DOHH2 (cell line): ENCODE data around the gene CCDC8.
"Not testable (repeated sequence)": the region's sequence is repeated elsewhere in the genome, so short reads cannot be mapped to it uniquely, and the experiment has no call there.

ENCODE experiments used
- H3F3A ChIP-seq: fragments of 200-600 bp; sonication (generic), shearing (Covaris generic); 2 replicates; pipeline ENCODE4 v1.6.0; 2016; ENCODE audit warnings: antibody characterized with exemption, mild to moderate bottlenecking; ENCODE audit not compliant: control insufficient read depth, insufficient read depth
- H3K27ac ChIP-seq: fragments of 200-600 bp; sonication (generic); 2 replicates; pipeline ENCODE4 v1.5.1; 2014; ENCODE audit warnings: low read depth, mild to moderate bottlenecking, low read length, moderate library complexity
- H3K27me3 ChIP-seq: fragments of 200-600 bp; sonication (generic); 2 replicates; pipeline ENCODE4 v1.6.1; 2014; ENCODE audit warnings: mild to moderate bottlenecking, low read length, mixed read lengths; ENCODE audit not compliant: control insufficient read depth
- H3K36me3 ChIP-seq: fragments of 200-600 bp; sonication (generic); 2 replicates; pipeline ENCODE4 v1.6.1; 2014; ENCODE audit warnings: mild to moderate bottlenecking, low read length, moderate library complexity, mixed read lengths; ENCODE audit not compliant: control insufficient read depth
- H3K4me1 ChIP-seq: fragments of 200-600 bp; sonication (generic); 2 replicates; pipeline ENCODE4 v1.6.1; 2014; ENCODE audit warnings: mild to moderate bottlenecking, low read length, mixed read lengths; ENCODE audit not compliant: control insufficient read depth
- H3K4me2 ChIP-seq: fragments of 200-600 bp; sonication (generic); 2 replicates; pipeline ENCODE4 v1.6.0; 2014; ENCODE audit warnings: mild to moderate bottlenecking, low read length, moderate library complexity
- H3K4me3 ChIP-seq: fragments of 200-600 bp; sonication (generic); 2 replicates; pipeline ENCODE4 v1.5.1; 2014; ENCODE audit warnings: mild to moderate bottlenecking, low read length, mixed read lengths
- H3K79me2 ChIP-seq: fragments of 200-600 bp; sonication (generic); 2 replicates; pipeline ENCODE4 v1.6.1; 2014; ENCODE audit warnings: mild to moderate bottlenecking, low read length, mixed read lengths; ENCODE audit not compliant: control insufficient read depth
- H3K9me2 ChIP-seq: fragments of 200-600 bp; sonication (generic); replicated peaks from 2 replicates; pipeline ENCODE4 v1.6.1; 2014; ENCODE audit warnings: mild to moderate bottlenecking, low read length, mixed read lengths; ENCODE audit not compliant: control insufficient read depth
- H3K9me3 ChIP-seq: fragments of 200-600 bp; sonication (generic); 2 replicates; pipeline ENCODE4 v1.6.1; 2014; ENCODE audit warnings: antibody characterized with exemption, low read length, mixed read lengths; ENCODE audit not compliant: control insufficient read depth, insufficient read depth
- H4K20me1 ChIP-seq: fragments of 200-600 bp; sonication (generic); 2 replicates; pipeline ENCODE4 v1.6.0; 2014; ENCODE audit warnings: low read depth, mild to moderate bottlenecking, antibody characterized with exemption, low read length, moderate library complexity; ENCODE audit not compliant: control insufficient read depth, insufficient read depth
- EZH2phosphoT487 ChIP-seq: fragments of 200-600 bp; sonication (generic); IDR thresholded peaks from 2 replicates; pipeline ENCODE4 v1.6.1; 2017; ENCODE audit warnings: borderline replicate concordance, mild to moderate bottlenecking, antibody characterized with exemption, low read length, moderate library complexity, mixed read lengths
- TF ChIP-seq, protein P1 (sequence below): fragments of 200-600 bp; sonication (generic); IDR thresholded peaks from one replicate; pipeline ENCODE4 v1.5.1; 2014; ENCODE audit warnings: antibody characterized with exemption, mild to moderate bottlenecking, low read depth, low read length; ENCODE audit not compliant: poor library complexity, severe bottlenecking

The CCDC8 gene

DNA sequence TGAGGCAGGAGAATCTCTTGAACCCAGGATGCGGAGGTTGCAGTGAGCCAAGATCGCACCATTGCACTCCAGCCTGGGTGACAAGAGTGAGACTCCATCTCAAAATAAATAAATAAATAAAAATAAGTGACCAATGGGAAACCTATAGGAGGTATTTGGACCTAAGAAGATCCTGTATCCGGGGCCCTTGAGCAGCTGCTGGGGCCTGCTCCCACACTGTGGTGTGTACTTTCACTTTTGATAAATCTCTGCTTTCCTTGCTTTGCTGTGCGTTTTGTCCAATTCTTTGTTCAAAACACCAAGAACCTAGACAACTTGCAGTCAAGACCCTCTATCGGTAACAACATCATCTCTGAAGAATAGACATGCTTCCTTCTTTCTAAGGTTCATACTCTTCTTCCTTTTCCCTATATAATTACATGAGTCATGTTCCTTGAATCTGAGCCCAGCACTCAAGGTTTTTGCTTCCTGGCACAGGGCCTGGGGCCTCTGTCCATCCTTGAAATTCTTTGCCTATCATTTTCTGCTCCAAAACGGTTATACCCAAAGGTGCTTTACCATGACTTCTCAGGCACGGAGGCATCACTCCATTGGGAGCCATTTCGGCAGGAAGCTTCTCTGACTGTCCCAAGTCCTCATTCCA, 29.6 kb upstream of the CCDC8 start:
- no peak overlapping the region for H3K4me3 ChIP-seq
- H3K79me2 ChIP-seq: no peaks in the 10 kb centered on the region
- no peaks in the 10 kb centered on the region for H3F3A ChIP-seq
- H3K4me2 ChIP-seq: no peak overlapping the region
- no peaks in the 10 kb centered on the region for H3K36me3 ChIP-seq
- H3K27ac ChIP-seq: no peak overlapping the region
- no peaks in the 10 kb centered on the region for H3K27me3 ChIP-seq
- peaks cover 3% of the 10 kb centered on the region; the same call in 1 of the 2 replicates for H3K4me1 ChIP-seq
- no peaks in the 10 kb centered on the region for H3K9me3 ChIP-seq
- no peak for TF ChIP-seq EZH2phosphoT487
- TF ChIP-seq, protein P1, sequence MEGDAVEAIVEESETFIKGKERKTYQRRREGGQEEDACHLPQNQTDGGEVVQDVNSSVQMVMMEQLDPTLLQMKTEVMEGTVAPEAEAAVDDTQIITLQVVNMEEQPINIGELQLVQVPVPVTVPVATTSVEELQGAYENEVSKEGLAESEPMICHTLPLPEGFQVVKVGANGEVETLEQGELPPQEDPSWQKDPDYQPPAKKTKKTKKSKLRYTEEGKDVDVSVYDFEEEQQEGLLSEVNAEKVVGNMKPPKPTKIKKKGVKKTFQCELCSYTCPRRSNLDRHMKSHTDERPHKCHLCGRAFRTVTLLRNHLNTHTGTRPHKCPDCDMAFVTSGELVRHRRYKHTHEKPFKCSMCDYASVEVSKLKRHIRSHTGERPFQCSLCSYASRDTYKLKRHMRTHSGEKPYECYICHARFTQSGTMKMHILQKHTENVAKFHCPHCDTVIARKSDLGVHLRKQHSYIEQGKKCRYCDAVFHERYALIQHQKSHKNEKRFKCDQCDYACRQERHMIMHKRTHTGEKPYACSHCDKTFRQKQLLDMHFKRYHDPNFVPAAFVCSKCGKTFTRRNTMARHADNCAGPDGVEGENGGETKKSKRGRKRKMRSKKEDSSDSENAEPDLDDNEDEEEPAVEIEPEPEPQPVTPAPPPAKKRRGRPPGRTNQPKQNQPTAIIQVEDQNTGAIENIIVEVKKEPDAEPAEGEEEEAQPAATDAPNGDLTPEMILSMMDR: no peak
- H4K20me1 ChIP-seq: no peaks in the 10 kb centered on the region
- H3K9me2 ChIP-seq: no peaks in the 10 kb centered on the region

DNA sequence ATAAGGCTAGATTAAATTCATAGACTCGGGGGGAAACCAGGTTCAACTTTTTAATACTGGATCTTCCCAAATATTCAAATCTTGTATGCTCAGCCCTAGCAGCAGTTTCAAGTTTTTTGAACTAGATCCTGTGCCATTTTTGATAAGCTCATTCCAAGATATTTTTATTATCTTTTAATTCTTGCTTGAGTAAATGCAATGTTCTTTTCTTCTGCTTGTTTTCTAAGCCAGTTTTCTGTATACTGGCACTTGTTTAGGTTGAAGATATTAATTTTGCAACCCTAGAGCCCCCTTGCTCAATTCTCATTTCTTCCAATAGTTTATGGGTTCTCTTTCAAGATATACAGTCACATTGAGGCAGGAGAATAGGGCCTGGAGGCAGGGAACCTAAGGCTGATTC, 28.5 kb upstream of the CCDC8 start:
- H3K27me3 ChIP-seq: no peaks in the 10 kb centered on the region
- H3K4me1 ChIP-seq: no peaks in the 10 kb centered on the region
- no peaks in the 10 kb centered on the region for H3K36me3 ChIP-seq
- H3K4me2 ChIP-seq: no peak overlapping the region
- no peaks in the 10 kb centered on the region for H3K79me2 ChIP-seq
- no peaks in the 10 kb centered on the region for H4K20me1 ChIP-seq
- H3F3A ChIP-seq: no peaks in the 10 kb centered on the region
- no peak for TF ChIP-seq EZH2phosphoT487
- TF ChIP-seq, protein P1: no peak
- H3K9me2 ChIP-seq: no peaks in the 10 kb centered on the region
- H3K27ac ChIP-seq: no peak overlapping the region
- H3K9me3 ChIP-seq: no peaks in the 10 kb centered on the region
- no peak overlapping the region for H3K4me3 ChIP-seq

DNA sequence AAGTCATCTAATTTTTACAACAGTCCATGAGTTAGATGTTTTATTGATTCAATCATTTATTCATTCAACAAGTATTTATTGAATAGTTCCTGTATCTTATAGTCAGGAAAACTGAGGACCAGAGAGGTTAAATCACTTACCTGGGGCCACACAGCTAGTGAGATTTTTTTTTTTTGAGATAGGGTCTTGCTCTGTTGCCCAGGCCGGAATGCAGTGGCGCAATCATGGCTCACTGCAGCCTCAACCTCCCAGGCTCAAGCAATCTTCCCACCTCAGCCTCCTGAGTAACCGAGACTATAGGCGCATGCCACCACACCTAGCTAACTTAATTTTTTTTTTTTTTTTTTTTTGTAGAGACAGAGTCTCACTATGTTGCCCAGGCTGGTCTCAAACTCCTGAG, 22.3 kb upstream of the CCDC8 start:
- H3K4me2 ChIP-seq, H3F3A ChIP-seq, H3K9me2 ChIP-seq, H3K4me3 ChIP-seq, H3K27me3 ChIP-seq, H3K79me2 ChIP-seq, H3K36me3 ChIP-seq, H3K9me3 ChIP-seq, H3K27ac ChIP-seq, H4K20me1 ChIP-seq, H3K4me1 ChIP-seq: not testable (repeated sequence)

DNA sequence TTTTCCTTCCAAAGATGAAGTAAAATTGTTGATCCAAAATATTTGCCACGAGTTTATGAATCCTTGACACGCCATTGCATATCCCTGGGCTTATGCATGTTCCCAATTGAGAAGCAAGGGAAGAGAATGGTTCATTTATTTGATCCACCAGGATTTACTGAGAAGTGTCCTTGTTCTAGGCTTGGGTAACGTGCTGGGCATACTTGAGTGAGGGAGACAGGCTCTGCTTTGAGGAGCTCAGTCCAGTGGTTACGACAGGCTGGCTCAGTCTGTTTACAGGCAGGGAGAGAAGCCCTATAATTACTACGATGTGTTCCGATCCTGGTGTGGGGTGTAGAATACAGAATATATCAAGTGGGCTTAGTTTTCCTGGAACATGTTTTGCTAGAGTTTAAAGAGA, 21.6 kb upstream of the CCDC8 start:
- no peak overlapping the region for H3K4me3 ChIP-seq
- no peaks in the 10 kb centered on the region for H3K4me1 ChIP-seq
- no peaks in the 10 kb centered on the region for H3F3A ChIP-seq
- no peak overlapping the region for H3K27ac ChIP-seq
- no peaks in the 10 kb centered on the region for H4K20me1 ChIP-seq
- H3K27me3 ChIP-seq: peaks cover 2% of the 10 kb centered on the region; the same call in 1 of the 2 replicates
- TF ChIP-seq EZH2phosphoT487: no peak
- TF ChIP-seq, protein P1: no peak
- H3K79me2 ChIP-seq: no peaks in the 10 kb centered on the region
- H3K9me3 ChIP-seq: no peaks in the 10 kb centered on the region
- H3K36me3 ChIP-seq: no peaks in the 10 kb centered on the region
- no peak overlapping the region for H3K4me2 ChIP-seq
- no peaks in the 10 kb centered on the region for H3K9me2 ChIP-seq

DNA sequence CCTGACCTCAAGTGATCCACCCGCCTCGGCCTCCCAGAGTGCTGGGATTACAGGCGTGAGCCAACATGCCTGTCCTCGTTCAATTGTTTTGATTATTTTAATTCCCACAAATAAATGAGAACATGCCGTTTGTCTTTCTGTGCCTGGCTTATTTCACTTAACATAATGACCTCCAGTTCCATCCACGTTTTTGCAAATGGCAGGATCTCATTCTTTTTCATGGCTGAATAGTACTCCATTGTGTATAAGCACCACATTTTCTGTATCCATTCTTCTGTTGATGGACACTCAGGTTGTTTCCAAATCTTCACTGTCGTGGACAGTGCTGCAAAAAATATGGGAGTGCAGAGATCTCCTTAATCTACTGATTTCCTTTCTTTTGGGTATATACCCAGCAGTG, 20.1 kb upstream of the CCDC8 start:
- H3K27me3 ChIP-seq, H3K36me3 ChIP-seq, H3K4me1 ChIP-seq, H3K9me2 ChIP-seq, H4K20me1 ChIP-seq, H3K4me3 ChIP-seq, H3F3A ChIP-seq, H3K79me2 ChIP-seq, H3K27ac ChIP-seq, H3K9me3 ChIP-seq, H3K4me2 ChIP-seq: not testable (repeated sequence)
